SIG-M5 (cell line): Measurements from ENCODE around the gene CDK18.

Experiments used
- DNase-seq: peaks from one replicate; lab custom pipeline; 2025; lab: John Stamatoyannopoulos, UW

CDK18 gene

DNA sequence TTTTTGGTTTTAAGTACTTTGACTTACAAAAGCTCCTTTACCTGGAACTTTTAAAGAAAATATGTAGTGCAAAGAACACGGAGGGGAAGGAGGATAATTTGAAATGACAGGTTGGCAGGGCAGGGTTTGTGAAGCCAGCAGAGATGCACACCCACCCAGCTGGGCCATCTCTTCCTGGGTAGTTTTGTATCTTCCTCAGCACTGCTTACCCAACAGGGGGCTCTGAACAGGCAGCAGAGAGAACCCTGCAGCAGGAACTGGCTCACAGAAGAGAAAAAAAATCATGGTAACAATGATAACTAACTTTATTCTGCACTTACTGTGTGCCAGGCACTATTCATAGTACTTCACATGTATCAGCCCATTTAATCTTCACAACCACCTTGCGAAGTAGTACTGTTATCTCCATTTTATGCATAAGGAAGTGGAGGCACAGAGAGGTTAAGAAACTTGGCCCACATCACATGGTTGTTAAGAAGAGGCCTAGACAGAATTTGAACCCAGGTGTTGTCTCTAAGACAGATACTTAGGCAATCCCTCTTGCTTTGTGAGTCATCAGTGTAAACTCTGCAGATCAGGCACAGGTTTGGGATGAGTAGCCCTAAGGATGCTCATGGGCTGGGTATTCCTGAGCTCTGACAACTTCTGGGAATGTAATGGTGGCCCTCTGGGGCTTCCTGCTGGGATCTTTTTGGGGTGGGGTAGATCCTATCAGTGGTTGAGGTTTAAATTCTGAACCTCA is 66.5 kb downstream of the CDK18 start:
- DNase-seq: no peak

- no peak for DNase-seq
Observed at GRCh38 chr1:205571747-205572146, 67.3 kb downstream of the CDK18 start.

DNA sequence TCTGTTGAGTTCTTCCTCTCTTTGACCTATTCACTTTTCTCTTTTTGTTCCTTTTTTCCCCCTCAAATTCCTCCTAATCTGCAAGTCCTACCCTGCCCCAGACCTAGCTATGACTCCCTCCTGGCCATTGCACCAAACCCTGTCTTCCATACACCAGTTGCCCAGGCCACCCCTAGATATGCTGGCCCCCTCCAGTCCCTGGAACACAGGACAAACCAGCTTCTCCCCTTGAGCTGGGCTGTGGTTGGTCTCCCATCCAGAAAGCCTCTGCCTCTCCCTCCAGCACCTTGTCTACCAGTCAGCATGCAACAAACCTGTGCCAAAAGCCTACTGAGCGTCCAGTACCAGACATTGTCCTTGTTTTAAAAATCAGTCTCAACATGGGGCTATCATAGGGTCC is 68.0 kb downstream of the CDK18 start:
- no peak for DNase-seq

GRCh38 chr1:205575294-205575885 is 70.9 kb downstream of the CDK18 start:
- DNase-seq: no peak

GRCh38 chr1:205576011-205576410 is 71.5 kb downstream of the CDK18 start:
- no peak for DNase-seq

DNA sequence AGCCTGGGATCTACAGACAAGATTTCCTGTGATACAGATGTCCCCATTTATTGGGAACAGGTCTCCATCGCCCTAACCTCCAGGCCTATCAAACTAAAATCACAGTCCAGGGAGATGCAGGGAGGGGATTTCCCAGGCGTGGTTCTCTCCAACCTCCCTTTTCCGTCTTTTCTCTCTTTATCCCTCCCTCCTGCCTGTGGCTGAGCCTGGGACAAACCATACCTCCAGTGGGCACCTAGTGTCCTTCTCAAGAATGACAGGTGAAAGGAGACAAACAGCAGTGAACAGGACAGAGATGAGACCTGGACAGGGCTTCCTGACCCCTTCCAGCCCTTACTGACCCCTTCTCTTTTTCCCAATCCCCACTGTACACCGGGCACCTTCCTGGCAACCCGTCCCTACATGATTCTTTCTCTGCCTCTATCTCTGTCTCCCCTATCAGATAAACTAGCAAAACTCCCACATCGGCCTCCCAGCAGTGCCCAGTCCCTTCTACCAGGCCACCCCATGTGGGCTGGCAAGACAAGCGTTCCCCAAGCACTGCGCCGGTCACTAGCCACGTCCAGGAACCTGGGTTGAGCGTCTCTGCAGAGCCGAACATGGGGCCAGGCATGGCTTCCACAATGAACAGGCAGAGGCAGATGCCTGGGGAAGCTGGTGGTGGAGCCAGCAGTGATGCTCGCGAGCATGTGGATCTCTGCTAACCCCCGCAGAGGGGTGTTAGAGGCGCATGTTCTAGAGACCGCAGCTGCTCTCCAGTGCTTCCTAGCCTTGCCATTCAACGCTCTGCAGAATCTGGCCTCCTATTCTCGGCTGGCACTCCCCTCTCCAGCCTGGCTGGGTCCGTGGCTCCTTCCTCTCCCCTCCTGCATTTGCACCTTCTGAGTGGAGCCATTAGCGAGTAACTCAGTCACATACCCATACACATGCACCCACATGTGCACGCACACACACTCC is 72.6 kb downstream of the CDK18 start:
- DNase-seq: no peak

DNA sequence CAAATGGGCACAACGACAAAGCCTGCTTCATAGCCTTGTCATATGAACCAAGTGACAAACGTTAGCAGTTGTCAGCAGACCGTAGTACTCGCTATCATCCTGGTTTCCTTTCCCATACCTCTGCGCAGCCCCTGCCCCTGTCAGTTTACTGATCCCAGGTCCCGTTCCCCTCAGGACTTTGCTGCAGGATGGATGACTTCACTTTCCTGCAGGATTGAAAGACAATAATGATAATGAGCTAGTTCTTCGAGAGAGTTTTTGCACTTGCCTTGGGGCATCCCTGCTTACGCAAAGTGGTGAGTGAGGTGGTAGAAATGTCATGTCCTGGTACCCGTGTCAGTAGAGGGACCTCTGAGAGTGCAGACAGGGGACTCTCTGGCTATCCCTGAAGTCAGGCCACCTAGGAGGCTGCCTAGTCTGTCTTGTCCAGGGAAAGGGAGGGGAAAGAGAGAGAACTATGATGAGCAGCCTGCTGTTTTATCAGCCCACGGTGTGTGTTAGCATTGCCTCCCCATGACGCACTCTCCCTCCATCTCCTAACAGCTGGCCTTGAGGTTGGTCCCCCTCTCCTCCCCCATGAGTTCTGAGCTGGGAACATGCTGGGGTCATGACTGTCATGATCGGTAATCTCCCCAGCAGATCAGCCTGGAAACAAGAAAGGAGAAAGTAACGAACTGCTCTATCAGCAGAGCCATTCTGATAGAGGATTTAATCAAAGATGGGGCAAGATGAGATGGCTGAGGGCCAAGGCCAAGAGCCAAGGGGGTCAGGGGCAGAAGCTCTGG is 73.6 kb downstream of the CDK18 start:
- DNase-seq: no peak

GRCh38 chr1:205578780-205579571 is 74.5 kb downstream of the CDK18 start:
- no peak for DNase-seq

GRCh38 chr1:205579711-205580110 is 75.2 kb downstream of the CDK18 start:
- no peak for DNase-seq

GRCh38 chr1:205580140-205580922 is 75.9 kb downstream of the CDK18 start:
- DNase-seq: no peak

DNA sequence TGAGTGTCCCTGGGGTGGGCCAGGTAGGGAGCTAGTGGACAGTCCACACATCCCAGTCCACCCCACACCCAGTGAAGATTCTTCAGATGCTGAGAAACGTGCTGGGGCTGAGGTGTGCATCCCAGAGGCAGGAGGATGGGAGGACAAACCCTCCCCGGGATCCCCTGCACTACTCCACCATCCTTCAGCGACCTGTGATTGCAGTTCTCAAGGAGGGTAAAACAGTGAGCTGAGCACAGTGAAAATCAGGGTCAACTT is 76.4 kb downstream of the CDK18 start:
- no peak for DNase-seq

- DNase-seq: no peak
Observed at GRCh38 chr1:205581321-205581980, 77.0 kb downstream of the CDK18 start.

DNA sequence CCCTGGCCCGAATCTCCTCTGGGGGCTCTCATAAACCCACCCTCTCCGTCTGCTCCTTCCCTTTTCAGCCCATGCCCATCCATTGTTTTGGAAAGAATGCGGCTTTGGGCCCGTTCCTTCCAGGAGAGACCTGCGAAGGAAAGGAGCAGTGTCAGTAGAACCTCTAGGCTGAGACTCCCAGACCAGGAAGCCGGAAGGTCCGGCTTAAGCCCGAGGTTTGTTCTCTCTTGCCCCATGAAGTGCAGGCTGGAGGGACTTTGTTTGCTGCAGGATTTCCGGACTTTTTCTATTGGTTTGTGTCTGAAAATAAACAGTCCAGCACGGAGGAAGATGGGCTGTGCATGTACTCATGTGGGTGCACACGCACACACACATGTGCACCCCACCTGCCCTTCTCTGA is 77.6 kb downstream of the CDK18 start:
- DNase-seq: no peak
